CD4-positive, alpha-beta T cell (primary cell): Measurements from ENCODE around the gene OVCA2. TPM values are rescaled to one million over a fixed set of nuclear protein-coding genes. Genes with fewer than 3 reads are reported as not detected.

Experiments used
- ATAC-seq: fragments of 200-7000 bp; cut with Tn5 transposase; one replicate; pipeline ENCODE4 v1.10.0; 2022; ENCODE audit warnings: mild to moderate bottlenecking; ENCODE audit not compliant: poor library complexity
- CTCF ChIA-PET: fragments of 350-600 bp; sonication (Branson Sonifier 250); formaldehyde crosslinking; loops from one replicate; lab custom pipeline; 2021; ENCODE audit warnings: antibody characterized with exemption, inconsistent platforms; lab: Charles Lee
- POLR2A ChIA-PET: fragments of 350-600 bp; sonication (Branson Sonifier 250); formaldehyde crosslinking; loops from one replicate; lab custom pipeline; 2021; ENCODE audit warnings: antibody characterized with exemption, inconsistent platforms; lab: Charles Lee
- DNase-seq, 14 experiments: peaks; one replicate each; pipeline ENCODE4 v3.0.0-alpha.2; 2013 to 2020; ENCODE audit warnings: mixed read lengths in 2 of 14
- H3K27ac ChIP-seq, 2 donors: one replicate each; pipeline versions ENCODE4 v1.5.1 to v1.7.0; 2013; ENCODE audit warnings: low read length in 2 of 2, low read depth in 1 of 2, mild to moderate bottlenecking in 1 of 2
- H3K27me3 ChIP-seq, 2 experiments: 1 replicate in 1 of 2; 2 replicates in 1 of 2; pipeline versions ENCODE4 v1.6.1 to v1.7.0; 2013; ENCODE audit warnings: low read length in 2 of 2, control low read depth in 1 of 2, mild to moderate bottlenecking in 1 of 2, moderate library complexity in 1 of 2; ENCODE audit not compliant: insufficient read depth in 2 of 2, control insufficient read depth in 1 of 2
- H3K36me3 ChIP-seq: one replicate; pipeline ENCODE4 v1.6.1; 2013; ENCODE audit warnings: low read length, control low read depth; ENCODE audit not compliant: insufficient read depth
- H3K4me1 ChIP-seq: one replicate; pipeline ENCODE4 v1.6.1; 2013; ENCODE audit warnings: low read length, control low read depth; ENCODE audit not compliant: insufficient read depth
- H3K4me3 ChIP-seq: one replicate; pipeline ENCODE4 v1.5.1; 2013; ENCODE audit warnings: mild to moderate bottlenecking, low read length, moderate library complexity
- H3K9me3 ChIP-seq, 2 experiments: 1 replicate in 1 of 2; 2 replicates in 1 of 2; pipeline versions ENCODE4 v1.6.1 to v1.7.0; 2013; ENCODE audit warnings: low read length in 2 of 2, mild to moderate bottlenecking in 2 of 2, control low read depth in 1 of 2, moderate library complexity in 1 of 2; ENCODE audit not compliant: control insufficient read depth in 1 of 2, insufficient read depth in 1 of 2
- H3K27ac Mint-ChIP-seq: one replicate; pipeline ENCODE4 v1.8.0; 2020; ENCODE audit warnings: mixed read lengths
- H3K27me3 Mint-ChIP-seq: one replicate; pipeline ENCODE4 v1.8.0; 2021; ENCODE audit warnings: mixed read lengths
- H3K36me3 Mint-ChIP-seq: one replicate; pipeline ENCODE4 v1.8.0; 2021; ENCODE audit warnings: low read depth, mixed read lengths
- H3K4me1 Mint-ChIP-seq: one replicate; pipeline ENCODE4 v1.8.0; 2021; ENCODE audit warnings: low read depth, mixed read lengths
- H3K4me3 Mint-ChIP-seq: one replicate; pipeline ENCODE4 v1.8.0; 2020; ENCODE audit warnings: mild to moderate bottlenecking, mixed read lengths
- H3K9me3 Mint-ChIP-seq: one replicate; pipeline ENCODE4 v1.8.0; 2020; ENCODE audit warnings: mixed read lengths
- CTCF ChIP-seq: fragments of 200-600 bp; IDR thresholded peaks from one replicate; pipeline ENCODE4 v1.8.0; 2022; ENCODE audit warnings: antibody characterized with exemption, mild to moderate bottlenecking
- intact Hi-C, 2 experiments: fragments of 100-400 bp; cut with DNase I in 1 of 2; cut with micrococcal nuclease in 1 of 2; formaldehyde crosslinking; loops; one replicate each; pipeline versions ENCODE4 v1.15.1 to v1.9.0; 2023 to 2025; cut with DNase I, micrococcal nuclease
- total RNA-seq, 174 experiments: library from RNA in 2 of 174; stranded (reverse) in 2 of 174; gene quantifications; one replicate each; pipeline ENCODE4 v1.2.3 and lab custom pipeline; 2021 to 2026

Gene OVCA2
- total RNA-seq, 2 experiments from 2014 or later = 34.4 to 35.1 TPM

- Histone ChIP-seq H3K4me3 (peak within 1 kb of the TSS; percentile 51), H3K27ac (no peak within 1 kb of the TSS), H3K27me3 (peaks cover 16 to 36% of the 10 kb centered on the region in 2 experiments), H3K4me1 (peaks cover 46% of the 10 kb centered on the region), H3K36me3 (no peaks in the 10 kb centered on the region), H3K9me3 (peaks cover 0 to 6% of the 10 kb centered on the region in 2 experiments)
- ATAC-seq (peak; percentile 60), DNase-seq (peak; percentile 57 to 90 (median 74))
- peaks cover 26% of the 10 kb centered on the region for H3K4me1 Mint-ChIP-seq
- peaks cover 2% of the 10 kb centered on the region for H3K36me3 Mint-ChIP-seq
- H3K4me3 Mint-ChIP-seq = peak within 1 kb of the TSS; percentile 92
- intact Hi-C loops = loop anchor here (2.0 to 5.0 kb wide), 4 partner anchors 16 to 378 kb away; partner anchors contain the start of genes RILP (in 1 of the 2), SCARF1 (in 1 of the 2) and WDR81 (in 1 of the 2)
- no peak within 1 kb of the TSS for H3K27ac Mint-ChIP-seq
- TF ChIP-seq CTCF = no peak
- CTCF ChIA-PET = interaction anchor here (0.9 to 2.5 kb wide), 4 partner anchors 15 to 376 kb away, joined by 3 to 6 read pairs (median 4); partner anchors contain the start of genes HIC1 and RILP
- POLR2A ChIA-PET = interaction anchor here (0.8 to 2.7 kb wide), 8 partner anchors 17 to 308 kb away, joined by 3 to 9 read pairs (median 4); partner anchors contain the start of genes OVCA2, RPA1 and SMYD4
- H3K9me3 Mint-ChIP-seq = no peaks in the 10 kb centered on the region
- peaks cover 27% of the 10 kb centered on the region for H3K27me3 Mint-ChIP-seq
These were observed 16.6 kb upstream of the OVCA2 start, which contains the start of gene RTN4RL1 for GRCh38 chr17:2025220-2025621. TSS of gene RTN4RL1 (minus strand) at chr17:2025334. CDS start at chr17:2024865, 469 bp downstream.

GRCh38 chr17:2025622-2026309, 16.1 kb upstream of the OVCA2 start:
- H3K9me3 Mint-ChIP-seq = no peaks in the 10 kb centered on the region

More at GRCh38 chr17:2025622-2026309, 16.1 kb upstream of the OVCA2 start:
- ChIA-PET CTCF (interaction anchor here (1.0 to 2.5 kb wide), 4 partner anchors 15 to 377 kb away, joined by 3 to 6 read pairs (median 4); partner anchors contain the start of genes HIC1 and RILP), POLR2A (interaction anchor here (0.8 to 2.7 kb wide), 6 partner anchors 16 to 309 kb away, joined by 4 to 9 read pairs (median 6); partner anchors contain the start of genes OVCA2, RPA1 and SMYD4)
- DNase-seq = peak in 4 of 14 experiments; percentile 22 to 60 (median 45)
- H3K9me3 ChIP-seq = peaks cover 0 to 6% of the 10 kb centered on the region in 2 experiments
- Mint-ChIP-seq H3K4me3 (peak overlapping the region; percentile 92), H3K27me3 (peaks cover 27% of the 10 kb centered on the region), H3K36me3 (peaks cover 8% of the 10 kb centered on the region), H3K27ac (no peak overlapping the region), H3K4me1 (peaks cover 31% of the 10 kb centered on the region)
- H3K4me3 ChIP-seq = peak overlapping the region; percentile 49
- H3K4me1 ChIP-seq = peaks cover 51% of the 10 kb centered on the region
- peak; percentile 23 for TF ChIP-seq CTCF
- H3K27ac ChIP-seq = no peak overlapping the region
- no peaks in the 10 kb centered on the region for H3K36me3 ChIP-seq
- no peak for ATAC-seq
- H3K27me3 ChIP-seq = peaks cover 16 to 36% of the 10 kb centered on the region in 2 experiments
- intact Hi-C loops = loop anchor here (2.0 to 5.0 kb wide), 4 partner anchors 15 to 378 kb away; partner anchors contain the start of genes RILP (in 1 of the 2), SCARF1 (in 1 of the 2) and WDR81 (in 1 of the 2)
